Fibroblast of skin of left quadriceps (primary cell): ENCODE results near the gene WNK1.
A peak's percentile ranks its signal among the peaks of the same experiment; 100 is the strongest.
"Not testable (repeated sequence)": the region's sequence is repeated elsewhere in the genome, so short reads cannot be mapped to it uniquely, and the experiment has no call there.

Source experiments
- DNase-seq, 2 experiments: peaks; one replicate each; pipeline ENCODE4 v3.0.0-alpha.2; 2013; ENCODE audit warnings: low read depth in 2 of 2

Gene WNK1

GRCh38 chr12:817941-818600, 65.7 kb downstream of the WNK1 start:
- no peak for DNase-seq

GRCh38 chr12:818733-819132, 66.4 kb downstream of the WNK1 start:
- no peak for DNase-seq

GRCh38 chr12:820336-820735, 68.0 kb downstream of the WNK1 start:
- no peak for DNase-seq

GRCh38 chr12:823028-823698, 70.8 kb downstream of the WNK1 start:
- no peak for DNase-seq

GRCh38 chr12:826331-826730, 74.0 kb downstream of the WNK1 start:
- DNase-seq = no peak

GRCh38 chr12:828726-829395, 76.5 kb downstream of the WNK1 start:
- DNase-seq = peak in 1 of 2 experiments; percentile 17

GRCh38 chr12:830111-830867, 77.9 kb downstream of the WNK1 start:
- DNase-seq = no peak

GRCh38 chr12:835754-836518, 83.6 kb downstream of the WNK1 start:
- DNase-seq = no peak

GRCh38 chr12:836952-837351, 84.6 kb downstream of the WNK1 start:
- DNase-seq = no peak

GRCh38 chr12:837548-837947, 85.2 kb downstream of the WNK1 start:
- DNase-seq = no peak

- peak; percentile 58 to 59 for DNase-seq
Measured at GRCh38 chr12:843609-844008, 91.2 kb downstream of the WNK1 start.

GRCh38 chr12:846421-846820, 94.0 kb downstream of the WNK1 start:
- no peak for DNase-seq

GRCh38 chr12:848173-848865, 95.9 kb downstream of the WNK1 start:
- no peak for DNase-seq

- no peak for DNase-seq
Measured at GRCh38 chr12:848882-849527, 96.6 kb downstream of the WNK1 start.

GRCh38 chr12:849733-850437, 97.5 kb downstream of the WNK1 start:
- not testable (repeated sequence) for DNase-seq

GRCh38 chr12:851343-851742, 99.0 kb downstream of the WNK1 start:
- DNase-seq = no peak

GRCh38 chr12:851913-852312, 99.5 kb downstream of the WNK1 start:
- peak; percentile 55 to 62 for DNase-seq

- no peak for DNase-seq
Measured at GRCh38 chr12:852864-853263, 100.5 kb downstream of the WNK1 start.

GRCh38 chr12:857611-858010, 105.2 kb downstream of the WNK1 start:
- no peak for DNase-seq
